ENCODE data around the gene IL5RA. TPM values are rescaled to one million over a fixed set of nuclear protein-coding genes. Genes with fewer than 3 reads are reported as not detected.

The IL5RA gene
- total RNA-seq, 4 donors from 2014 or later = 0.59 TPM; not detected in 3

- DNase-seq (ENCODE audit: low spot score in 2 of 2) = no peak
- Histone ChIP-seq H3K36me3 (no peaks in the 10 kb centered on the region), H3K4me1 (no peaks in the 10 kb centered on the region), H3K27ac (no peak overlapping the region), H3K9me3 (no peaks in the 10 kb centered on the region), H3K27me3 (no peaks in the 10 kb centered on the region), H3K4me3 (no peak overlapping the region)
- TF ChIP-seq, protein P1, sequence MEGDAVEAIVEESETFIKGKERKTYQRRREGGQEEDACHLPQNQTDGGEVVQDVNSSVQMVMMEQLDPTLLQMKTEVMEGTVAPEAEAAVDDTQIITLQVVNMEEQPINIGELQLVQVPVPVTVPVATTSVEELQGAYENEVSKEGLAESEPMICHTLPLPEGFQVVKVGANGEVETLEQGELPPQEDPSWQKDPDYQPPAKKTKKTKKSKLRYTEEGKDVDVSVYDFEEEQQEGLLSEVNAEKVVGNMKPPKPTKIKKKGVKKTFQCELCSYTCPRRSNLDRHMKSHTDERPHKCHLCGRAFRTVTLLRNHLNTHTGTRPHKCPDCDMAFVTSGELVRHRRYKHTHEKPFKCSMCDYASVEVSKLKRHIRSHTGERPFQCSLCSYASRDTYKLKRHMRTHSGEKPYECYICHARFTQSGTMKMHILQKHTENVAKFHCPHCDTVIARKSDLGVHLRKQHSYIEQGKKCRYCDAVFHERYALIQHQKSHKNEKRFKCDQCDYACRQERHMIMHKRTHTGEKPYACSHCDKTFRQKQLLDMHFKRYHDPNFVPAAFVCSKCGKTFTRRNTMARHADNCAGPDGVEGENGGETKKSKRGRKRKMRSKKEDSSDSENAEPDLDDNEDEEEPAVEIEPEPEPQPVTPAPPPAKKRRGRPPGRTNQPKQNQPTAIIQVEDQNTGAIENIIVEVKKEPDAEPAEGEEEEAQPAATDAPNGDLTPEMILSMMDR (IDR thresholded peaks at IDR 0.05) = no peak
- TF ChIP-seq POLR2A (IDR thresholded peaks at IDR 0.05) (no peak), EP300 (IDR thresholded peaks at IDR 0.05) (no peak)
- 63 to 66% methylated on average over 11 of the region's 11 CpGs for WGBS, 2 donors
These were observed 521 bp downstream of the IL5RA start for GRCh38 chr3:3109407-3110298.

DNA sequence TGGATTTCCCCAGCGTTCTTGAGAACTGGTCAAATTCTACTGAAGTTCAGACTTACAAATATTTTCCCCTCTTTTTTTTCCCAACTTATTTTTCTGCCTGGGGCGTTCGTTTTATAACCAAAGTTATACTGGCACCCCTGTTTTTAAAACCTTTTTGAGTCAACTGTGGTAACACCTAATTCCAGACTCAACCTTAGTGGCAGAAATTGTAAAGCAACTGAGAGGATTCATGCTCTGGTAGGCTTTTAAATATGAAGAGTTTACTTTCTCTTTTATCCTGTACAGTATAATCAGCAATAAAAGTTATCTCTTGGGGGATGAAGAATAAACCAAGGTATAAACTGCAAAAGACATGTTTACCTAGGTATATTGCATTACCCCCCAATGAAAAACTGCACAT lies 2.3 kb downstream of the IL5RA start:
- Histone ChIP-seq H3K9me3 (no peaks in the 10 kb centered on the region), H3K36me3 (no peaks in the 10 kb centered on the region), H3K4me1 (no peaks in the 10 kb centered on the region), H3K27me3 (no peaks in the 10 kb centered on the region), H3K27ac (no peak overlapping the region), H3K4me3 (no peak overlapping the region)
- DNase-seq (ENCODE audit: low spot score in 2 of 2) = no peak
- no peak for TF ChIP-seq EP300 (IDR thresholded peaks at IDR 0.05)
- TF ChIP-seq, protein P1 (IDR thresholded peaks at IDR 0.05) = no peak
- 84 to 92% methylated on average over 3 of the region's 3 CpGs for WGBS, 2 donors

DNA sequence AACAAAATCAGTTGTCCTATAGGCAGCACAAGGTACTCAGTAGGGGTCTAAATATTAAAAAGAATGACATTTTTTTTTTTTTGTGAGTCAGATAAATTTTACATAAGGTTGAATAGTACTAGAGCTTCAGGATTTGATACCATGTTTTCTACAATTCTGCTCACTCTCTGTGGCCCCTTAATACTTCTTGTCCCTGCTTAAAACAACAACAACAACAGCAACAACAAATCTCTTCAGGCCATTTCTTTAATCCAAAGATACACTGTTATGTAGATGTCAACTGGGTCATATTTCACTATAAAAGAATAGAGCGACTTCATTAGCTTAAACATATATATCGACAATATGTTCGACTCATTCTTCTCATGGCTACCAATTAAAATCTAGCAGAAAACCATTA lies 3.0 kb downstream of the IL5RA start:
- no peak for DNase-seq (ENCODE audit: low spot score in 2 of 2)
- H3K36me3 ChIP-seq = no peaks in the 10 kb centered on the region
- H3K4me3 ChIP-seq = no peak overlapping the region
- WGBS, 2 donors = 97% methylated on average over 3 of the region's 3 CpGs
- no peaks in the 10 kb centered on the region for H3K4me1 ChIP-seq
- H3K27me3 ChIP-seq = no peaks in the 10 kb centered on the region
- TF ChIP-seq EP300 (IDR thresholded peaks at IDR 0.05) = no peak
- no peak for TF ChIP-seq POLR2A (IDR thresholded peaks at IDR 0.05)
- TF ChIP-seq, protein P1 (IDR thresholded peaks at IDR 0.05) = no peak
- H3K9me3 ChIP-seq = no peaks in the 10 kb centered on the region
- no peak overlapping the region for H3K27ac ChIP-seq

GRCh38 chr3:3105815-3106214 lies 4.4 kb downstream of the IL5RA start:
- Histone ChIP-seq H3K27me3 (no peaks in the 10 kb centered on the region), H3K4me1 (no peaks in the 10 kb centered on the region), H3K36me3 (no peaks in the 10 kb centered on the region), H3K27ac (no peak overlapping the region), H3K9me3 (no peaks in the 10 kb centered on the region), H3K4me3 (no peak overlapping the region)
- WGBS, 2 donors = 73 to 79% methylated on average over 4 of the region's 4 CpGs
- no peak for DNase-seq (ENCODE audit: low spot score in 2 of 2)
- no peak for TF ChIP-seq EP300 (IDR thresholded peaks at IDR 0.05)
- TF ChIP-seq, protein P1 (IDR thresholded peaks at IDR 0.05) = no peak
- no peak for TF ChIP-seq POLR2A (IDR thresholded peaks at IDR 0.05)

DNA sequence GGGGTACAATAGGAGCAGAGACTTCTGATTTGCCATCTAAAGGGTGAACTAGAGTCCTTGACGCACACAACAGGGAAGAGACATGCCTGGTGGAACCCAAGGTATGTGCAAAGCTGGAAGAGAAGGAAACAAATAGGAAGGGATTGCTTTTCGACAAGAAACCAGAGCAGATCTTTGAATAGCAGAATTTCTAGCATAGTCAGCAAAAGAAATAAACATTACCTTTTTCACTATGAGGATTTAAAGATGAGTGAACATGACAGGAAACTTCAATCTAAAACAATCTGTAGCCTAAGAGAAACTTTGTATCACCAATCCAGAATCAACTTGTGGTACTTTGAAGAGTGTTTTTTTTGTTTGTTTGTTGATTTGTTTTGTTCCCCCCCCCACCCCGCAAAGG lies 4.9 kb downstream of the IL5RA start:
- TF ChIP-seq, protein P1 (IDR thresholded peaks at IDR 0.05) = no peak
- TF ChIP-seq POLR2A (IDR thresholded peaks at IDR 0.05) (no peak), EP300 (IDR thresholded peaks at IDR 0.05) (no peak)
- no peaks in the 10 kb centered on the region for H3K4me1 ChIP-seq

More for the DNA sequence above, 4.9 kb downstream of the IL5RA start:
- Histone ChIP-seq H3K9me3 (no peaks in the 10 kb centered on the region), H3K27me3 (no peaks in the 10 kb centered on the region), H3K27ac (no peak overlapping the region), H3K4me3 (no peak overlapping the region), H3K36me3 (no peaks in the 10 kb centered on the region)
- WGBS, 2 donors = 91 to 95% methylated on average over 3 of the region's 3 CpGs
- DNase-seq (ENCODE audit: low spot score in 2 of 2) = no peak
